Activated CD8-positive, alpha-beta memory T cell treated with anti-CD3 and anti-CD28 coated beads, Interleukin-2, amount 10 ng/mL, durations not matched to agents 7 days and 5 days (primary cell): ENCODE measurements around the gene GRM4. TPM values are rescaled to one million over a fixed set of nuclear protein-coding genes. Genes with fewer than 3 reads are reported as not detected.

ENCODE experiments used
- ATAC-seq: fragments of 150-1000 bp; cut with Tn5 transposase; one replicate; pipeline ENCODE4 v1.10.0; 2021; ENCODE audit warnings: moderate library complexity
- CTCF ChIA-PET: fragments of 350-600 bp; sonication (Branson Sonifier 250); formaldehyde crosslinking; loops from one replicate; lab custom pipeline; 2021; ENCODE audit warnings: antibody characterized with exemption; lab: Charles Lee
- DNase-seq: peaks from one replicate; pipeline ENCODE4 v3.0.0-alpha.2; 2020
- H3K27ac Mint-ChIP-seq: one replicate; pipeline ENCODE4 v1.8.0; 2021; ENCODE audit warnings: mild to moderate bottlenecking, mixed read lengths
- H3K27me3 Mint-ChIP-seq: one replicate; pipeline ENCODE4 v1.8.0; 2021; ENCODE audit warnings: mixed read lengths
- H3K36me3 Mint-ChIP-seq: one replicate; pipeline ENCODE4 v1.8.0; 2021; ENCODE audit warnings: mild to moderate bottlenecking, mixed read lengths
- H3K4me1 Mint-ChIP-seq: one replicate; pipeline ENCODE4 v1.8.0; 2021; ENCODE audit warnings: mixed read lengths
- H3K4me3 Mint-ChIP-seq: one replicate; pipeline ENCODE4 v1.8.0; 2021; ENCODE audit warnings: mild to moderate bottlenecking, moderate library complexity, mixed read lengths
- H3K9me3 Mint-ChIP-seq: one replicate; pipeline ENCODE4 v1.8.0; 2022; ENCODE audit warnings: low read depth, mixed read lengths
- microRNA-seq: library from miRNA; unstranded; fragments of <30 nt; microRNA quantifications from one replicate; pipeline ENCODE4 v1.2.0, GENCODE V29; 2022
- total RNA-seq, 2 experiments: library from RNA; stranded (reverse); gene quantifications; one replicate each; pipeline ENCODE4 v1.2.3, GENCODE V29; 2021

Gene GRM4
- total RNA-seq, 2 experiments from 2014 or later: not detected

GRCh38 chr6:33971580-33971979 lies 174.3 kb downstream of the GRM4 start:
- Mint-ChIP-seq H3K4me1 (no peaks in the 10 kb centered on the region), H3K4me3 (no peak overlapping the region), H3K27me3 (peaks cover 73% of the 10 kb centered on the region), H3K36me3 (peaks cover 1% of the 10 kb centered on the region), H3K27ac (no peak overlapping the region), H3K9me3 (no peaks in the 10 kb centered on the region)
- DNase-seq: no peak
- CTCF ChIA-PET: no interaction called here
- ATAC-seq: no peak

Small RNA genes lying within 50 kb of the gene (microRNA-seq; reads per million reads assigned to microRNA genes)
- 3.4 reads per million for gene MIR1275

Other genes starting within 250 kb of the GRM4 start
- 100 to 1,000 TPM; 214 to 312 TPM for gene HMGA1, start 90.8 kb upstream of the GRM4 start, total RNA-seq
- 10 to 100 TPM; 34.0 to 41.4 TPM for gene SMIM29, start 102.9 kb upstream of the GRM4 start, total RNA-seq
- 10 to 100 TPM in 1 of 2 experiments, 1 to 10 TPM in 1; 8.6 to 13.4 TPM for gene NUDT3, start 246.6 kb upstream of the GRM4 start, total RNA-seq